HEK293T (cell line): Measurements from ENCODE around the gene RABGAP1L.
"Not testable (repeated sequence)": the region's sequence is repeated elsewhere in the genome, so short reads cannot be mapped to it uniquely, and the experiment has no call there.

Experiments
- ELF4 ChIP-seq: fragments of 450-650 bp; IDR thresholded peaks from 2 replicates; pipeline ENCODE4 v1.6.1; 2017; ENCODE audit warnings: antibody characterized with exemption
- LEF1 ChIP-seq: fragments of 450-650 bp; IDR thresholded peaks from 2 replicates; pipeline ENCODE4 v1.6.1; 2017; ENCODE audit warnings: mild to moderate bottlenecking, borderline replicate concordance
- PKNOX1 ChIP-seq: fragments of 450-650 bp; IDR thresholded peaks from 2 replicates; pipeline ENCODE4 v1.6.1; 2016
- TARDBP ChIP-seq: fragments of 450-650 bp; IDR thresholded peaks from 2 replicates; pipeline ENCODE4 v1.6.1; 2016
- ZNF384 ChIP-seq: fragments of 450-650 bp; IDR thresholded peaks from 2 replicates; pipeline ENCODE4 v1.6.1; 2016

GRCh38 chr1:174256386-174256785 is 97.1 kb downstream of the RABGAP1L start:
- not testable (repeated sequence) for TF ChIP-seq PKNOX1, TARDBP, ELF4, ZNF384, LEF1
